OCI-LY7 (cell line): Measurements from ENCODE around the gene CNNM2.

Source experiments
- EZH2phosphoT487 ChIP-seq: fragments of 200-600 bp; sonication (generic); IDR thresholded peaks from 2 replicates; pipeline ENCODE4 v1.6.1; 2018; ENCODE audit warnings: low read depth, borderline replicate concordance, mild to moderate bottlenecking, mixed run types, antibody characterized with exemption, low read length, moderate library complexity, mixed read lengths
- TF ChIP-seq, protein P1 (sequence below): fragments of 200-600 bp; sonication (generic); conservative IDR thresholded peaks from 2 replicates; pipeline ENCODE4 v1.5.1; 2014; ENCODE audit warnings: mild to moderate bottlenecking, antibody characterized with exemption, low read length, moderate library complexity, mixed read lengths

DNA sequence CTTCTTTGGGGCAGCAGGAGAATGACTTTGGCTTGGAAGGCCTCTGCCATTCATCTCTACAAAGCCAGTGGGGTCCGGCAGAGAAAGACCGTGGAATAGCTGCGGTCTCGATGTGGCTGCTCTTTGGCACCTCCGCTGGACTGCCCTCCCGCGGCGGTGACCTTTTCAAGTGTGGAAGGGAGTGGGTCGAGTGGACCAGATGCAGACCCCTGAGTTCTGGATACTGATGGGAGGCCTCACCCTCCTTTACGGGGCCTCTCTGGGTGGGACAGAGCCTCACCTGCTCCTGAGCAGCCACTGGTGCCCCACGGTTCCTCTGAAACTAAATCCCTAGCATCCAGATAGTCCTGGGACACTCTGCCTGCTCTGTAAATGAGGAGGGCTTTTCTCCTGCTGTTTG, 161.9 kb downstream of the CNNM2 start:
- TF ChIP-seq, protein P1, sequence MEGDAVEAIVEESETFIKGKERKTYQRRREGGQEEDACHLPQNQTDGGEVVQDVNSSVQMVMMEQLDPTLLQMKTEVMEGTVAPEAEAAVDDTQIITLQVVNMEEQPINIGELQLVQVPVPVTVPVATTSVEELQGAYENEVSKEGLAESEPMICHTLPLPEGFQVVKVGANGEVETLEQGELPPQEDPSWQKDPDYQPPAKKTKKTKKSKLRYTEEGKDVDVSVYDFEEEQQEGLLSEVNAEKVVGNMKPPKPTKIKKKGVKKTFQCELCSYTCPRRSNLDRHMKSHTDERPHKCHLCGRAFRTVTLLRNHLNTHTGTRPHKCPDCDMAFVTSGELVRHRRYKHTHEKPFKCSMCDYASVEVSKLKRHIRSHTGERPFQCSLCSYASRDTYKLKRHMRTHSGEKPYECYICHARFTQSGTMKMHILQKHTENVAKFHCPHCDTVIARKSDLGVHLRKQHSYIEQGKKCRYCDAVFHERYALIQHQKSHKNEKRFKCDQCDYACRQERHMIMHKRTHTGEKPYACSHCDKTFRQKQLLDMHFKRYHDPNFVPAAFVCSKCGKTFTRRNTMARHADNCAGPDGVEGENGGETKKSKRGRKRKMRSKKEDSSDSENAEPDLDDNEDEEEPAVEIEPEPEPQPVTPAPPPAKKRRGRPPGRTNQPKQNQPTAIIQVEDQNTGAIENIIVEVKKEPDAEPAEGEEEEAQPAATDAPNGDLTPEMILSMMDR: no peak
- no peak for TF ChIP-seq EZH2phosphoT487
